A549 (cell line): ENCODE data around the gene MACROD1. TPM values are rescaled to one million over a fixed set of nuclear protein-coding genes. Genes with fewer than 3 reads are reported as not detected.

Experiments used
- ATAC-seq, 2 experiments: fragments of 200-7000 bp in 1 of 2; fragments of >200 bp in 1 of 2; cut with Nextera tagmentation in 1 of 2; cut with Tn5 transposase in 1 of 2; 3 replicates each; pipeline versions ENCODE4 v1.8.0 to v1.9.1; 2018 to 2020; ENCODE audit warnings: mild to moderate bottlenecking in 1 of 2, moderate library complexity in 1 of 2
- CTCF ChIA-PET: fragments of 300-600 bp; sonication (Branson Sonifier 250); formaldehyde crosslinking; extraction: SDS; loops from one replicate; lab custom pipeline; 2021; ENCODE audit warnings: antibody characterized with exemption, inconsistent platforms; lab: Yijun Ruan, JAX
- POLR2A ChIA-PET: fragments of 350-600 bp; formaldehyde crosslinking; extraction: SDS; loops from one replicate; lab custom pipeline; 2021; ENCODE audit warnings: antibody characterized with exemption, inconsistent platforms; lab: Yijun Ruan, JAX
- DNase-seq, 2 experiments: peaks; one replicate each; pipeline versions ENCODE4 v3.0.0 to v3.0.0-alpha.2; 2011 to 2016; ENCODE audit warnings: low read depth in 1 of 2, low spot score in 1 of 2
- FAIRE-seq: peaks from 2 replicates; lab custom pipeline; 2011; peaks lifted over from hg19 to GRCh38; lab: Jason Lieb, UNC
- H3K27ac ChIP-seq, 2 experiments: fragments of >200 bp; sonication (Bioruptor Twin); formaldehyde crosslinking; 3 replicates each; pipeline ENCODE4 v1.5.1; 2016 to 2017
- H3K4me1 ChIP-seq: fragments of >200 bp; sonication (Bioruptor Twin); formaldehyde crosslinking; 3 replicates; pipeline ENCODE4 v1.6.1; 2016
- H3K4me2 ChIP-seq: fragments of >200 bp; sonication (Bioruptor Twin); formaldehyde crosslinking; 3 replicates; pipeline ENCODE4 v1.6.1; 2016
- H3K4me3 ChIP-seq: fragments of >200 bp; sonication (Bioruptor Twin); formaldehyde crosslinking; 3 replicates; pipeline ENCODE4 v1.5.1; 2016
- H3K9me3 ChIP-seq: fragments of >200 bp; sonication (Bioruptor Twin); formaldehyde crosslinking; 3 replicates; pipeline ENCODE4 v1.6.1; 2016
- ATOH8 ChIP-seq: fragments of 250-450 bp; sonication (Bioruptor Pico); IDR thresholded peaks from 2 replicates; pipeline ENCODE4 v1.5.0; 2020; ENCODE audit warnings: low read depth, mild to moderate bottlenecking, moderate library complexity
- CBX8 ChIP-seq: fragments of 200-600 bp; sonication (generic); IDR thresholded peaks from 2 replicates; pipeline ENCODE4 v1.6.1; 2016
- CEBPB ChIP-seq, 2 experiments: fragments of >200 bp in 1 of 2; sonication (Bioruptor Twin) in 1 of 2; formaldehyde crosslinking in 1 of 2; IDR thresholded peaks; 2 replicates each; pipeline ENCODE4 v1.6.1; 2012 to 2016
- CTCF ChIP-seq: fragments of >200 bp; sonication (Bioruptor Twin); formaldehyde crosslinking; IDR thresholded peaks from 3 replicates; pipeline ENCODE4 v1.5.1; 2016
- E2F6 ChIP-seq: IDR thresholded peaks from 2 replicates; pipeline ENCODE4 v1.6.1; 2012; ENCODE audit warnings: low read depth, borderline replicate concordance
- HDAC2 ChIP-seq: fragments of 200-600 bp; sonication (generic); IDR thresholded peaks from 2 replicates; pipeline ENCODE4 v1.6.1; 2016
- HES2 ChIP-seq: fragments of >200 bp; sonication (Bioruptor Twin); formaldehyde crosslinking; IDR thresholded peaks from 2 replicates; pipeline ENCODE4 v1.6.1; 2016
- HMGXB4 ChIP-seq: fragments of 250-450 bp; sonication (Bioruptor Pico); IDR thresholded peaks from 2 replicates; pipeline ENCODE4 v1.5.0; 2021; ENCODE audit warnings: mild to moderate bottlenecking, moderate library complexity, borderline replicate concordance
- HOXB13 ChIP-seq: fragments of 250-450 bp; sonication (Bioruptor Pico); IDR thresholded peaks from 2 replicates; pipeline ENCODE4 v1.5.0; 2020; ENCODE audit warnings: low read depth, mild to moderate bottlenecking, moderate library complexity
- JUNB ChIP-seq: fragments of >200 bp; sonication (Bioruptor Twin); formaldehyde crosslinking; IDR thresholded peaks from 2 replicates; pipeline ENCODE4 v1.6.1; 2016
- MAFK ChIP-seq: fragments of 450-650 bp; IDR thresholded peaks from 2 replicates; pipeline ENCODE4 v1.6.1; 2014; ENCODE audit not compliant: partially characterized antibody
- MAX ChIP-seq: IDR thresholded peaks from 2 replicates; pipeline ENCODE4 v1.6.1; 2012
- MAZ ChIP-seq: fragments of 150-350 bp; IDR thresholded peaks from 2 replicates; pipeline ENCODE4 v1.6.1; 2014; ENCODE audit warnings: antibody characterized with exemption, low read depth, low read length, borderline replicate concordance
- MYC ChIP-seq: IDR thresholded peaks from 2 replicates; pipeline ENCODE4 v1.6.1; 2012; ENCODE audit warnings: mild to moderate bottlenecking, inconsistent platforms, low read length, improper control_type of control experiment, borderline replicate concordance
- PHF8 ChIP-seq: fragments of 200-600 bp; sonication (generic); IDR thresholded peaks from 2 replicates; pipeline ENCODE4 v1.6.1; 2016; ENCODE audit warnings: low read depth, mild to moderate bottlenecking, antibody characterized with exemption, moderate library complexity, borderline replicate concordance
- RARB ChIP-seq: fragments of 250-450 bp; sonication (Bioruptor Pico); IDR thresholded peaks from 2 replicates; pipeline ENCODE4 v1.8.0; 2021; ENCODE audit warnings: mild to moderate bottlenecking, moderate library complexity
- RNF2 ChIP-seq: fragments of 200-600 bp; sonication (generic); IDR thresholded peaks from 2 replicates; pipeline ENCODE4 v1.6.1; 2016; ENCODE audit warnings: low read depth, mild to moderate bottlenecking, antibody characterized with exemption, moderate library complexity, borderline replicate concordance
- SMC3 ChIP-seq: fragments of >200 bp; sonication (Bioruptor Twin); formaldehyde crosslinking; IDR thresholded peaks from 3 replicates; pipeline ENCODE4 v1.6.1; 2018; ENCODE audit warnings: inconsistent platforms
- WGBS: methylation state at CpG from one replicate; pipeline ENCODE4 v1.1.6; 2017; ENCODE audit errors: missing lambda C conversion rate; 5-methylcytosine and 5-hydroxymethylcytosine counted together
- polyA plus RNA-seq, 4 experiments: library from polyadenylated mRNA; depleted of rRNA in 3 of 4; stranded (reverse); fragments of >200 nt; fragmentation: RNase III in 1 of 4; extraction: RNeasy Plus Mini Kit Qiagen cat#74134 plus additional on column Dnase treatment in 1 of 4; gene quantifications; 2 replicates in 3 of 4; 3 replicates in 1 of 4; pipeline ENCODE4 v1.2.3, GENCODE V29; 2011 to 2017

MACROD1 gene
- polyA plus RNA-seq, 2 of the 4 experiments (the other 2 are of a cell fraction) = 15.1 to 16.6 TPM

GRCh38 chr11:64090806-64091516, 75.0 kb downstream of the MACROD1 start:
- peak; percentile 31 to 41 for DNase-seq
- H3K27ac ChIP-seq = peak overlapping the region; percentile 91 to 95
- H3K4me1 ChIP-seq = peaks cover 69% of the 10 kb centered on the region
- 36% methylated on average over 9 of the region's 11 CpGs for WGBS
- H3K4me2 ChIP-seq = peak overlapping the region; percentile 81
- ChIA-PET POLR2A (no interaction called here), CTCF (interaction anchor here (0.9 to 1.4 kb wide), 6 partner anchors 17 to 68 kb away, joined by 3 to 6 read pairs (median 4); no protein-coding TSS in a partner anchor)
- no peak for ATAC-seq
- TF ChIP-seq CEBPB (IDR thresholded peaks at IDR 0.05) (peak; percentile 85 to 87), MAZ (no peak), HES2 (0 out of 2 replicates have a peak, but pooled peaks have one; percentile 39), CTCF (0 out of 3 replicates have a peak, but pooled peaks have one; percentile 7), HDAC2 (no peak)
- peak overlapping the region; percentile 29; the same call in 2 of the 3 replicates for H3K4me3 ChIP-seq
- H3K9me3 ChIP-seq = no peaks in the 10 kb centered on the region
- no peak for FAIRE-seq

- H3K27ac ChIP-seq = peak overlapping the region; percentile 91 to 95
- 86% methylated on average over 19 of the region's 28 CpGs for WGBS
- no peak for ATAC-seq
Measured at GRCh38 chr11:64089915-64090805, 75.8 kb downstream of the MACROD1 start.

GRCh38 chr11:64089493-64089892, 76.4 kb downstream of the MACROD1 start:
- WGBS = 86% methylated on average over 4 of the region's 7 CpGs
- Histone ChIP-seq H3K27ac (peak overlapping the region; percentile 91 to 95; a peak in 5 of 6 replicates), H3K4me3 (no peak overlapping the region), H3K4me2 (no peak overlapping the region), H3K9me3 (no peaks in the 10 kb centered on the region), H3K4me1 (peaks cover 75% of the 10 kb centered on the region)
- no peak for ATAC-seq
- no peak for DNase-seq
- CTCF ChIA-PET = interaction anchor here (0.8 to 2.1 kb wide), 5 partner anchors 42 to 101 kb away, joined by 3 to 5 read pairs (median 3); no protein-coding TSS in a partner anchor
- POLR2A ChIA-PET = no interaction called here
- no peak for FAIRE-seq
- TF ChIP-seq PHF8 (no peak), SMC3 (no peak), RARB (CRISPR knock-in tag) (no peak), ATOH8 (CRISPR knock-in tag) (no peak), HMGXB4 (CRISPR knock-in tag) (no peak), CEBPB (IDR thresholded peaks at IDR 0.05) (no peak), E2F6 (no peak), JUNB (no peak), RNF2 (no peak), MAX (no peak), HOXB13 (no peak), MYC (no peak)

More at GRCh38 chr11:64089915-64090805, 75.8 kb downstream of the MACROD1 start:
- H3K4me1 ChIP-seq = peaks cover 75% of the 10 kb centered on the region
- FAIRE-seq = no peak
- ChIA-PET POLR2A (no interaction called here), CTCF (interaction anchor here (0.8 to 2.1 kb wide), 4 partner anchors 42 to 63 kb away, joined by 3 to 5 read pairs (median 4); no protein-coding TSS in a partner anchor)
- no peaks in the 10 kb centered on the region for H3K9me3 ChIP-seq
- DNase-seq = no peak
- TF ChIP-seq MAFK = peak; percentile 6
- no peak for TF ChIP-seq CBX8
- no peak overlapping the region for H3K4me3 ChIP-seq
- peak overlapping the region; percentile 81 for H3K4me2 ChIP-seq
